ENCODE data around the gene STK40. TPM values are rescaled to one million over a fixed set of nuclear protein-coding genes. Genes with fewer than 3 reads are reported as not detected.

The STK40 gene
- total and polyA plus RNA-seq, 9 donors: 22.9 to 104 (median 67.6) TPM

- TF ChIP-seq EP300 (IDR thresholded peaks at IDR 0.05): no peak
- no peak for TF ChIP-seq CTCF (IDR thresholded peaks at IDR 0.05)
- TF ChIP-seq POLR2A (IDR thresholded peaks at IDR 0.05): no peak
- no peak for DNase-seq
- no peaks in the 10 kb centered on the region for H3K4me1 ChIP-seq (ENCODE audit: insufficient read depth)
- H3K4me3 ChIP-seq: no peak overlapping the region
- no peak overlapping the region for H3K27ac ChIP-seq
- no peaks in the 10 kb centered on the region for H3K36me3 ChIP-seq
- H3K27me3 ChIP-seq: no peaks in the 10 kb centered on the region
- H3K9me3 ChIP-seq: no peaks in the 10 kb centered on the region
- WGBS, 3 donors: 46 to 52% (median 52%) methylated on average over 11 of the region's 11 CpGs
- intact Hi-C loops (cut with DNase I): loop anchor here in 3 of 4 donors (10.0 kb wide), 2 partner anchors 67 to 317 kb away; no protein-coding TSS in a partner anchor
Observed at GRCh38 chr1:36411674-36412648, 26.2 kb upstream of the STK40 start.

- intact Hi-C loops (cut with DNase I): no loop called here
- no peak for DNase-seq
- Histone ChIP-seq H3K4me1 (ENCODE audit: insufficient read depth) (no peaks in the 10 kb centered on the region), H3K9me3 (no peaks in the 10 kb centered on the region), H3K27me3 (no peaks in the 10 kb centered on the region), H3K4me3 (no peak overlapping the region), H3K27ac (no peak overlapping the region), H3K36me3 (no peaks in the 10 kb centered on the region)
- no peak for TF ChIP-seq EP300 (IDR thresholded peaks at IDR 0.05)
- TF ChIP-seq CTCF (IDR thresholded peaks at IDR 0.05): no peak
- no peak for TF ChIP-seq POLR2A (IDR thresholded peaks at IDR 0.05)
- 38 to 65% (median 64%) methylated on average over 2 of the region's 2 CpGs for WGBS, 3 donors
Observed at GRCh38 chr1:36408479-36408878, 22.8 kb upstream of the STK40 start.

GRCh38 chr1:36406440-36406839 lies 20.7 kb upstream of the STK40 start:
- intact Hi-C loops (cut with DNase I): no loop called here

GRCh38 chr1:36402504-36402890 lies 16.8 kb upstream of the STK40 start:
- no peak for TF ChIP-seq CTCF (IDR thresholded peaks at IDR 0.05)
- TF ChIP-seq EP300 (IDR thresholded peaks at IDR 0.05): no peak

More at GRCh38 chr1:36406440-36406839, 20.7 kb upstream of the STK40 start:
- H3K9me3 ChIP-seq: no peaks in the 10 kb centered on the region
- no peak overlapping the region for H3K4me3 ChIP-seq
- TF ChIP-seq EP300 (IDR thresholded peaks at IDR 0.05) (no peak), POLR2A (IDR thresholded peaks at IDR 0.05) (no peak), CTCF (IDR thresholded peaks at IDR 0.05) (no peak)
- WGBS, 3 donors: 76 to 100% (median 84%) methylated on average over 1 of the region's 1 CpG
- H3K27ac ChIP-seq: no peak overlapping the region
- no peak for DNase-seq
- no peaks in the 10 kb centered on the region for H3K4me1 ChIP-seq (ENCODE audit: insufficient read depth)
- no peaks in the 10 kb centered on the region for H3K27me3 ChIP-seq
- H3K36me3 ChIP-seq: no peaks in the 10 kb centered on the region

More at GRCh38 chr1:36402504-36402890, 16.8 kb upstream of the STK40 start:
- Histone ChIP-seq H3K9me3 (no peaks in the 10 kb centered on the region), H3K27me3 (no peaks in the 10 kb centered on the region), H3K4me3 (no peak overlapping the region), H3K36me3 (no peaks in the 10 kb centered on the region), H3K27ac (no peak overlapping the region), H3K4me1 (ENCODE audit: insufficient read depth) (no peaks in the 10 kb centered on the region)
- intact Hi-C loops (cut with DNase I): no loop called here
- WGBS, 3 donors: 85 to 92% (median 85%) methylated on average over 4 of the region's 4 CpGs
- DNase-seq: no peak
